Stimulated activated CD8-positive, alpha-beta memory T cell treated with anti-CD3 and anti-CD28 coated beads, Interleukin-15, amount 100 ng/mL, for 48 hours (primary cell): Measurements from ENCODE around the gene ACTG2.

ENCODE experiments used
- DNase-seq, 2 donors: peaks; one replicate each; pipeline ENCODE4 v3.0.0-alpha.2; 2020; ENCODE audit warnings: low read depth in 2 of 2

ACTG2 gene

GRCh38 chr2:73914667-73915066, 21.9 kb downstream of the ACTG2 start:
- no peak for DNase-seq

GRCh38 chr2:73915437-73915993, 22.7 kb downstream of the ACTG2 start:
- DNase-seq, result no peak

- no peak for DNase-seq
These were observed 23.9 kb downstream of the ACTG2 start for GRCh38 chr2:73916666-73917065.

- no peak for DNase-seq
These were observed 24.5 kb downstream of the ACTG2 start for GRCh38 chr2:73917296-73917695.

- DNase-seq, result no peak
These were observed 24.9 kb downstream of the ACTG2 start for GRCh38 chr2:73917696-73918207.

- DNase-seq, result no peak
These were observed 26.0 kb downstream of the ACTG2 start for GRCh38 chr2:73918856-73919255.

GRCh38 chr2:73919596-73920228, 26.9 kb downstream of the ACTG2 start:
- no peak for DNase-seq

- DNase-seq, result no peak
These were observed 28.1 kb downstream of the ACTG2 start for GRCh38 chr2:73920577-73921545.

GRCh38 chr2:73921581-73921980, 28.8 kb downstream of the ACTG2 start:
- no peak for DNase-seq

GRCh38 chr2:73922681-73923080, 29.9 kb downstream of the ACTG2 start:
- DNase-seq, result no peak

- DNase-seq, result no peak
These were observed 32.4 kb downstream of the ACTG2 start for GRCh38 chr2:73925033-73925704.

- DNase-seq, result no peak
These were observed 33.2 kb downstream of the ACTG2 start for GRCh38 chr2:73925853-73926492.

GRCh38 chr2:73926493-73927327, 33.9 kb downstream of the ACTG2 start, which contains the start of gene DGUOK:
Gene DGUOK (plus strand): TSS chr2:73926880. CDS start chr2:73926911, 31 bp downstream.
- DNase-seq, result peak; percentile 94 to 97

GRCh38 chr2:73927344-73927743, 34.5 kb downstream of the ACTG2 start:
- no peak for DNase-seq

- DNase-seq, result no peak
These were observed 36.1 kb downstream of the ACTG2 start for GRCh38 chr2:73928963-73929347.

- DNase-seq, result no peak
These were observed 37.6 kb downstream of the ACTG2 start for GRCh38 chr2:73930386-73930785.

GRCh38 chr2:73931531-73932500, 39.0 kb downstream of the ACTG2 start:
- DNase-seq, result peak in 1 of 2 donors; percentile 34

GRCh38 chr2:73933194-73933593, 40.4 kb downstream of the ACTG2 start:
- DNase-seq, result no peak

- no peak for DNase-seq
These were observed 42.8 kb downstream of the ACTG2 start for GRCh38 chr2:73935641-73936040.
